ENCODE data around the gene NTRK2. TPM values are rescaled to one million over a fixed set of nuclear protein-coding genes. Genes with fewer than 3 reads are reported as not detected.

Gene NTRK2
- total RNA-seq, 6 experiments from 2014 or later: 0.11 to 0.83 (median 0.25) TPM

GRCh38 chr9:85020791-85021190, 351.3 kb downstream of the NTRK2 start:
- Mint-ChIP-seq H3K4me1 (ENCODE audit: low read depth) (no peaks in the 10 kb centered on the region), H3K27me3 (ENCODE audit: insufficient read depth) (no peaks in the 10 kb centered on the region), H3K9me3 (peaks cover 61% of the 10 kb centered on the region), H3K4me3 (no peak overlapping the region), H3K36me3 (ENCODE audit: low read depth) (no peaks in the 10 kb centered on the region), H3K27ac (no peak overlapping the region)
- TF ChIP-seq, protein P1, sequence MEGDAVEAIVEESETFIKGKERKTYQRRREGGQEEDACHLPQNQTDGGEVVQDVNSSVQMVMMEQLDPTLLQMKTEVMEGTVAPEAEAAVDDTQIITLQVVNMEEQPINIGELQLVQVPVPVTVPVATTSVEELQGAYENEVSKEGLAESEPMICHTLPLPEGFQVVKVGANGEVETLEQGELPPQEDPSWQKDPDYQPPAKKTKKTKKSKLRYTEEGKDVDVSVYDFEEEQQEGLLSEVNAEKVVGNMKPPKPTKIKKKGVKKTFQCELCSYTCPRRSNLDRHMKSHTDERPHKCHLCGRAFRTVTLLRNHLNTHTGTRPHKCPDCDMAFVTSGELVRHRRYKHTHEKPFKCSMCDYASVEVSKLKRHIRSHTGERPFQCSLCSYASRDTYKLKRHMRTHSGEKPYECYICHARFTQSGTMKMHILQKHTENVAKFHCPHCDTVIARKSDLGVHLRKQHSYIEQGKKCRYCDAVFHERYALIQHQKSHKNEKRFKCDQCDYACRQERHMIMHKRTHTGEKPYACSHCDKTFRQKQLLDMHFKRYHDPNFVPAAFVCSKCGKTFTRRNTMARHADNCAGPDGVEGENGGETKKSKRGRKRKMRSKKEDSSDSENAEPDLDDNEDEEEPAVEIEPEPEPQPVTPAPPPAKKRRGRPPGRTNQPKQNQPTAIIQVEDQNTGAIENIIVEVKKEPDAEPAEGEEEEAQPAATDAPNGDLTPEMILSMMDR (IDR thresholded peaks at IDR 0.05): no peak
- no peak for DNase-seq

GRCh38 chr9:85021686-85022085, 352.2 kb downstream of the NTRK2 start:
- no peak overlapping the region for H3K4me3 Mint-ChIP-seq
- peaks cover 54% of the 10 kb centered on the region for H3K9me3 Mint-ChIP-seq
- no peaks in the 10 kb centered on the region for H3K27me3 Mint-ChIP-seq (ENCODE audit: insufficient read depth)

GRCh38 chr9:85024374-85024773, 354.8 kb downstream of the NTRK2 start:
- Mint-ChIP-seq H3K9me3 (peaks cover 49% of the 10 kb centered on the region), H3K27ac (no peak overlapping the region), H3K27me3 (ENCODE audit: insufficient read depth) (peaks cover 3% of the 10 kb centered on the region; the same call in 1 of the 2 replicates), H3K4me3 (no peak overlapping the region), H3K4me1 (ENCODE audit: low read depth) (no peaks in the 10 kb centered on the region), H3K36me3 (ENCODE audit: low read depth) (no peaks in the 10 kb centered on the region)
- TF ChIP-seq, protein P1 (IDR thresholded peaks at IDR 0.05): no peak
- DNase-seq: no peak

More at GRCh38 chr9:85021686-85022085, 352.2 kb downstream of the NTRK2 start:
- H3K27ac Mint-ChIP-seq: no peak overlapping the region
- no peaks in the 10 kb centered on the region for H3K36me3 Mint-ChIP-seq (ENCODE audit: low read depth)
- no peak for DNase-seq
- no peaks in the 10 kb centered on the region for H3K4me1 Mint-ChIP-seq (ENCODE audit: low read depth)
- TF ChIP-seq, protein P1 (IDR thresholded peaks at IDR 0.05): no peak

GRCh38 chr9:85025638-85026037, 356.1 kb downstream of the NTRK2 start:
- H3K4me3 Mint-ChIP-seq: no peak overlapping the region
- H3K4me1 Mint-ChIP-seq (ENCODE audit: low read depth): no peaks in the 10 kb centered on the region
- no peaks in the 10 kb centered on the region for H3K36me3 Mint-ChIP-seq (ENCODE audit: low read depth)
- DNase-seq: no peak
- TF ChIP-seq, protein P1 (IDR thresholded peaks at IDR 0.05): no peak
- H3K27ac Mint-ChIP-seq: no peak overlapping the region
- H3K27me3 Mint-ChIP-seq (ENCODE audit: insufficient read depth): peaks cover 5% of the 10 kb centered on the region; the same call in 1 of the 2 replicates
- peaks cover 36% of the 10 kb centered on the region for H3K9me3 Mint-ChIP-seq

DNA sequence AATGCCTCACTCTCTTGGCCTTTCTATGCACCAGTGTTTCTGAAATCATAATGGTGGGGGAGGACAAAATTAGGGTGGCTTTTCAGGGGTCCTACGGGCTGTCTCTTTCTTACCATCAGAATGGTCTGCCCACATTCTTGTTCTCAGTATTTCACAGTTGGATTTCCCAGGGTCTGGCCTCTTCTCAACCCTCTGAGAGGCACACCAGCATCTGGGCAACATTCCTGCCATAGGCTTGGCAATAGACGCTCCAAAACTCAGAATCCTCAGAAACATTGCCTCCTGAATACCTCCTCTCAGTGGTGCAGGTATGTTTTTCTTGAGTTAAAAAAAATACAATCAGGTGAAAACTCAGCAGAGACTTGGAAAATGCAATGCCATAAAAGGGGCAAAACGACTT, 358.3 kb downstream of the NTRK2 start:
- no peak for DNase-seq

More for the DNA sequence above, 358.3 kb downstream of the NTRK2 start:
- Mint-ChIP-seq H3K36me3 (ENCODE audit: low read depth) (no peaks in the 10 kb centered on the region), H3K9me3 (peaks cover 33% of the 10 kb centered on the region), H3K4me3 (no peak overlapping the region), H3K27ac (no peak overlapping the region), H3K27me3 (ENCODE audit: insufficient read depth) (peaks cover 5% of the 10 kb centered on the region; the same call in 1 of the 2 replicates), H3K4me1 (ENCODE audit: low read depth) (no peaks in the 10 kb centered on the region)
- TF ChIP-seq, protein P1 (IDR thresholded peaks at IDR 0.05): no peak

Measured in HFFc6 (cell line).